Liver (tissue), 9 donors: Measurements from ENCODE around the gene COL4A1. TPM values are rescaled to one million over a fixed set of nuclear protein-coding genes. Genes with fewer than 3 reads are reported as not detected.

Experiments used
- DNase-seq: peaks from one replicate; pipeline ENCODE4 v3.0.0-alpha.2; 2017; ENCODE audit warnings: low spot score
- H3K27ac ChIP-seq, 2 donors: one replicate each; pipeline ENCODE4 v1.7.0; 2013; ENCODE audit warnings: inconsistent platforms in 2 of 2, low read length in 2 of 2, control low read depth in 1 of 2, low read depth in 1 of 2, mild to moderate bottlenecking in 1 of 2
- H3K27me3 ChIP-seq, 4 donors: one replicate each; pipeline versions ENCODE4 v1.6.1 to v1.7.0; 2013; ENCODE audit warnings: low read length in 3 of 4, inconsistent platforms in 1 of 4, mild to moderate bottlenecking in 1 of 4, moderate library complexity in 1 of 4; ENCODE audit not compliant: control insufficient read depth in 4 of 4, insufficient read depth in 4 of 4
- H3K36me3 ChIP-seq, 4 donors: one replicate each; pipeline versions ENCODE4 v1.6.1 to v1.7.0; 2013; ENCODE audit warnings: low read length in 3 of 4, mild to moderate bottlenecking in 3 of 4, low read depth in 1 of 4, moderate library complexity in 1 of 4; ENCODE audit not compliant: control insufficient read depth in 4 of 4, insufficient read depth in 3 of 4
- H3K4me1 ChIP-seq, 4 donors: one replicate each; pipeline versions ENCODE4 v1.6.1 to v1.7.0; 2013; ENCODE audit warnings: low read length in 3 of 4, mild to moderate bottlenecking in 3 of 4, moderate library complexity in 1 of 4; ENCODE audit not compliant: control insufficient read depth in 4 of 4, insufficient read depth in 4 of 4
- H3K4me3 ChIP-seq, 3 donors: one replicate each; pipeline versions ENCODE4 v1.6.1 to v1.7.0; 2013; ENCODE audit warnings: low read length in 3 of 3, control low read depth in 1 of 3, low read depth in 1 of 3, mild to moderate bottlenecking in 1 of 3
- H3K9ac ChIP-seq, 2 donors: one replicate each; pipeline ENCODE4 v1.7.0; 2013; ENCODE audit warnings: low read length in 2 of 2, mild to moderate bottlenecking in 2 of 2, moderate library complexity in 2 of 2, control low read depth in 1 of 2, low read depth in 1 of 2
- H3K9me3 ChIP-seq, 4 donors: one replicate each; pipeline versions ENCODE4 v1.6.1 to v1.7.0; 2013; ENCODE audit warnings: low read length in 3 of 4; ENCODE audit not compliant: control insufficient read depth in 4 of 4
- EGR1 ChIP-seq, 2 donors: IDR thresholded peaks; 2 replicates each; pipeline ENCODE4 v1.6.1; 2016 to 2018; ENCODE audit warnings: antibody characterized with exemption in 2 of 2, low read depth in 2 of 2
- FOXA1 ChIP-seq: IDR thresholded peaks from 2 replicates; pipeline ENCODE4 v1.6.1; 2016; ENCODE audit warnings: antibody characterized with exemption
- GABPA ChIP-seq, 2 donors: IDR thresholded peaks in 1 of 2; conservative IDR thresholded peaks in 1 of 2; 2 replicates each; pipeline ENCODE4 v1.6.1; 2016; ENCODE audit warnings: antibody characterized with exemption in 2 of 2, mild to moderate bottlenecking in 1 of 2, moderate library complexity in 1 of 2
- HNF4A ChIP-seq, 2 donors: conservative IDR thresholded peaks; 2 replicates each; pipeline ENCODE4 v1.6.1; 2016; ENCODE audit warnings: antibody characterized with exemption in 2 of 2, mild to moderate bottlenecking in 2 of 2
- HNF4G ChIP-seq: IDR thresholded peaks from 2 replicates; pipeline ENCODE4 v1.6.1; 2016; ENCODE audit warnings: antibody characterized with exemption
- JUND ChIP-seq, 2 donors: IDR thresholded peaks; 2 replicates each; pipeline ENCODE4 v1.6.1; 2016; ENCODE audit warnings: antibody characterized with exemption in 2 of 2
- MAX ChIP-seq: IDR thresholded peaks from 2 replicates; pipeline ENCODE4 v1.6.1; 2016; ENCODE audit warnings: antibody characterized with exemption
- NR2F2 ChIP-seq: IDR thresholded peaks from 2 replicates; pipeline ENCODE4 v1.6.1; 2016; ENCODE audit warnings: antibody characterized with exemption
- RAD21 ChIP-seq, 2 donors: IDR thresholded peaks; 2 replicates each; pipeline ENCODE4 v1.6.1; 2016; ENCODE audit warnings: antibody characterized with exemption in 2 of 2, mild to moderate bottlenecking in 2 of 2
- REST ChIP-seq: IDR thresholded peaks from 2 replicates; pipeline ENCODE4 v1.6.1; 2016; ENCODE audit warnings: antibody characterized with exemption, mild to moderate bottlenecking
- RXRA ChIP-seq, 2 donors: IDR thresholded peaks; 2 replicates each; pipeline ENCODE4 v1.6.1; 2017 to 2018; ENCODE audit warnings: antibody characterized with exemption in 2 of 2, mild to moderate bottlenecking in 1 of 2
- SP1 ChIP-seq: IDR thresholded peaks from 2 replicates; pipeline ENCODE4 v1.6.1; 2018; ENCODE audit warnings: antibody characterized with exemption, mild to moderate bottlenecking
- TAF1 ChIP-seq: conservative IDR thresholded peaks from 2 replicates; pipeline ENCODE4 v1.6.1; 2016; ENCODE audit warnings: antibody characterized with exemption, mild to moderate bottlenecking
- YY1 ChIP-seq: IDR thresholded peaks from 2 replicates; pipeline ENCODE4 v1.6.1; 2016; ENCODE audit warnings: antibody characterized with exemption, mild to moderate bottlenecking
- WGBS: extraction: QIAGEN DNeasy Blood & Tissue Kit; methylation state at CpG from one replicate; pipeline ENCODE4 v1.1.7; 2013; 5-methylcytosine and 5-hydroxymethylcytosine counted together
- polyA plus RNA-seq, 2 donors: library from polyadenylated mRNA; stranded (reverse) in 1 of 2; unstranded in 1 of 2; fragments of 200-250 nt in 1 of 2; fragments of >200 nt in 1 of 2; fragmentation: Nextera tagmentation in 1 of 2; extraction: Ambion mirVana in 1 of 2; gene quantifications; one replicate each; pipeline versions ENCODE4 v1.2.1 to v1.2.3, GENCODE V29; 2013 to 2015
- total RNA-seq, 2 donors: library from RNA; depleted of rRNA; stranded (reverse); fragments of >200 nt; gene quantifications; one replicate each; pipeline ENCODE4 v1.2.3, GENCODE V29; 2014
- TF ChIP-seq, protein P1 (sequence below): IDR thresholded peaks from 2 replicates; pipeline ENCODE4 v1.6.1; 2016; ENCODE audit warnings: antibody characterized with exemption
- donor health status: healthy.
- donor health status: healthy.
- donor health status: healthy.
- donor health status: healthy.
- donor health status: healthy.

COL4A1 gene
- total and polyA plus RNA-seq, 4 donors, result 5.0 to 68.5 (median 37.9) TPM

GRCh38 chr13:110216398-110217041, 90.4 kb downstream of the COL4A1 start:
- no peak for DNase-seq
- no peak for TF ChIP-seq FOXA1
- TF ChIP-seq MAX, result no peak
- TF ChIP-seq YY1, result no peak
- peak; percentile 29 to 55 for TF ChIP-seq JUND (IDR thresholded peaks at IDR 0.05)
- peak; percentile 74 for TF ChIP-seq NR2F2
- no peak for TF ChIP-seq RAD21 (IDR thresholded peaks at IDR 0.05)
- TF ChIP-seq EGR1 (IDR thresholded peaks at IDR 0.05; ENCODE audit: low read depth in 2 of 2), result no peak
- no peak for TF ChIP-seq SP1
- TF ChIP-seq HNF4A (conservative IDR thresholded peaks at IDR 0.05), result no peak
- peak; percentile 38 for TF ChIP-seq REST
- peak in 1 of 2 donors; percentile 7 for TF ChIP-seq RXRA (IDR thresholded peaks at IDR 0.05)
- no peaks in the 10 kb centered on the region for H3K36me3 ChIP-seq
- H3K9me3 ChIP-seq, result no peaks in the 10 kb centered on the region
- H3K4me1 ChIP-seq, result no peaks in the 10 kb centered on the region
- H3K9ac ChIP-seq, result no peak overlapping the region
- H3K27ac ChIP-seq, result no peak overlapping the region
- H3K4me3 ChIP-seq, result no peak overlapping the region
- 70% methylated on average over 10 of the region's 10 CpGs for WGBS
- H3K27me3 ChIP-seq, result no peaks in the 10 kb centered on the region

DNA sequence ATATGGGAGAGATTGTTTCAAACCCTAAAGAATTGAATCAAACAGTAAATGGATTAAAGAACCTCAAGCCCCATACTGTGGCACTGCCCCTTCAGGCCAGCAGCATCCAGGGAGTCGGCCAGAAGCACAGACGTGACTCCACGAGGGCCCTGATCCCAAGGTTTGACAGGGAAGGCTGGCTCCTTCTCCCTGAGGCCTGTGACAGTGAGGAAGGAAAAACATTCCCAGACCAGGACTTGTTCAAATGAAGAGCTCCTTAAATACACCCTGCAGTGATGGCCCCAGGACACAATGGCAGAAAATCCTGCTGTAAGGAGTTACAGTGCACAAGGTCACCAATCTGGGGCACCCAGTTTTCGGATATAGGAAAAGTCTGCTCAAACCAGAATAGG, 91.0 kb downstream of the COL4A1 start:
- DNase-seq, result no peak
- Histone ChIP-seq H3K4me1 (no peaks in the 10 kb centered on the region), H3K9ac (no peak overlapping the region), H3K4me3 (no peak overlapping the region), H3K27me3 (no peaks in the 10 kb centered on the region), H3K27ac (no peak overlapping the region), H3K9me3 (no peaks in the 10 kb centered on the region), H3K36me3 (no peaks in the 10 kb centered on the region)
- no peak for TF ChIP-seq EGR1 (IDR thresholded peaks at IDR 0.05; ENCODE audit: low read depth in 2 of 2)
- no peak for TF ChIP-seq RAD21 (IDR thresholded peaks at IDR 0.05)
- TF ChIP-seq, protein P1, sequence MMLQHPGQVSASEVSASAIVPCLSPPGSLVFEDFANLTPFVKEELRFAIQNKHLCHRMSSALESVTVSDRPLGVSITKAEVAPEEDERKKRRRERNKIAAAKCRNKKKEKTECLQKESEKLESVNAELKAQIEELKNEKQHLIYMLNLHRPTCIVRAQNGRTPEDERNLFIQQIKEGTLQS, result no peak
- TF ChIP-seq HNF4A (conservative IDR thresholded peaks at IDR 0.05), result no peak
- no peak for TF ChIP-seq JUND (IDR thresholded peaks at IDR 0.05)
- TF ChIP-seq HNF4G, result no peak
- no peak for TF ChIP-seq RXRA (IDR thresholded peaks at IDR 0.05)
- no peak for TF ChIP-seq NR2F2
- no peak for TF ChIP-seq TAF1
- TF ChIP-seq SP1, result no peak
- no peak for TF ChIP-seq GABPA (IDR thresholded peaks at IDR 0.05 in 1 of 2, conservative IDR thresholded peaks at IDR 0.05 in 1 of 2)
- 72% methylated on average over 4 of the region's 4 CpGs for WGBS

GRCh38 chr13:110215606-110216005, 91.4 kb downstream of the COL4A1 start:
- WGBS, result 73% methylated on average over 7 of the region's 7 CpGs
- no peak overlapping the region for H3K27ac ChIP-seq
- no peak for DNase-seq

More at GRCh38 chr13:110215606-110216005, 91.4 kb downstream of the COL4A1 start:
- TF ChIP-seq REST, result no peak
- no peak for TF ChIP-seq EGR1 (IDR thresholded peaks at IDR 0.05; ENCODE audit: low read depth in 2 of 2)
- no peak for TF ChIP-seq FOXA1
- no peak for TF ChIP-seq RAD21 (IDR thresholded peaks at IDR 0.05)
- no peak for TF ChIP-seq YY1
- no peak for TF ChIP-seq GABPA (IDR thresholded peaks at IDR 0.05 in 1 of 2, conservative IDR thresholded peaks at IDR 0.05 in 1 of 2)
- no peak for TF ChIP-seq RXRA (IDR thresholded peaks at IDR 0.05)
- no peak overlapping the region for H3K9ac ChIP-seq
- no peaks in the 10 kb centered on the region for H3K4me1 ChIP-seq
- H3K27me3 ChIP-seq, result no peaks in the 10 kb centered on the region
- H3K4me3 ChIP-seq, result no peak overlapping the region
- H3K9me3 ChIP-seq, result no peaks in the 10 kb centered on the region
- H3K36me3 ChIP-seq, result no peaks in the 10 kb centered on the region
